ENCODE data around the gene TSN. TPM values are rescaled to one million over a fixed set of nuclear protein-coding genes. Genes with fewer than 3 reads are reported as not detected.

Gene TSN
- 58.3 to 63.1 TPM (median 59.3 TPM) in 5 replicates for total RNA-seq (2022; extraction: Qiagen RNA extraction)

GRCh38 chr2:121755237-121756111 is at the start of gene TSN:
Gene TSN, plus strand, starts transcription at chr2:121755651. Its CDS starts 129 bp downstream, at chr2:121755780.

DNA sequence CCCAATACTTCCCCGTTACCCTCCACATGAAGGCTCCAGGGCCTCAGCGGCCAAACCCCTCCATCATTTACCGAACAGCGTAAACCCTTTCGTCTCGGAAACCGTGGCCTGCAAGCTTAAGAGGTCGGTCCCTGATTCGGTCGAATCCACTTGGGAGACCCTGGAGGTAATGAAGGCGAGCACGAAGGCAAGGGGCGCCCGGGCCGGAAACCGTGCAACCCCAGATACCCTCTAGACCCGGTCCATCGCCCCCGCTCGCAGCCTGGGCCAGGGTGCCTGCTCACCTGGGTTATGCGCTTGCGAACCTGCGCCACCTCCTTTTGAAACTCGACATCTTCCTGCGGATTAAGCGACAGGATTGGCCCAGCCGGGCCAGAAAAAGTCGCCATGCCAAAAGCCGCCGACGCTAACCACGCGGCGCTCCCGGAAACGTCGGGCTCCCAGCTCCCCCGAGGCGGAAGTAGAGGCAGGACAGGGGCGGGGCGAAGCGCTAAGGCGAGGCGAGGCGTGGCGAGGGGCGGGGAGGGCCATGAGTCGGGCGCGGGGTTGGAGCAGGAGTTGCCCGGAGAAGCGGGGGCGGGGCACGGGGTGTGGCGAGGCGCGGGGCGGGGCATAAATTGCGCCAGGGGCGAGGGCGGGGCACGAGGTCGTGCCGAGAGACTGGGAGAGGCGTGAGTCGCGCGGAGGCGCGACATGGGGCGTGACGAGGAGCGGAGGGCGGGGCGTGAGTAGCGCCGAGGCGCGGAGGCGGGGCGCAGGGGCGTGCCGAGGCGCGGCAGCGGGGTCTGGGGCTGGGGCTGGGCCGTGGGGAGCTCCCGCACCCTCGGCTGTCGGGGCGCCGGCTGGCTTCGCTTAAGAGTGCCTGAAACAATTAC is 18.8 kb upstream of the TSN start, which contains the start of gene NIFK:
TSS of gene NIFK (minus strand) at position 414 of the 875 bp plus-strand sequence. CDS start at position 389, 25 bp downstream.

Other genes starting within 250 kb of the TSN start
- gene RNU4ATAC, start 224.8 kb upstream of the TSN start, total RNA-seq (2022; extraction: Qiagen RNA extraction): not detected in 5 replicates
- gene CLASP1, start 106.2 kb upstream of the TSN start, total RNA-seq (2022; extraction: Qiagen RNA extraction): 12.3 to 18.1 TPM (median 17.6 TPM) in 5 replicates
- gene NIFK, start 18.8 kb upstream of the TSN start, total RNA-seq (2022; extraction: Qiagen RNA extraction): 59.3 to 77.9 TPM (median 63.7 TPM) in 5 replicates

Measured in A549 treated with CORT108297 at 1 μM for 4 hours (cell line).